K562 (cell line): ENCODE measurements around the gene KLHL33. TPM values are rescaled to one million over a fixed set of nuclear protein-coding genes. Genes with fewer than 3 reads are reported as not detected.
A peak's percentile ranks its signal among the peaks of the same experiment; 100 is the strongest.

Experiments used
- ATAC-seq: fragments of 200-7000 bp; cut with Tn5 transposase; 3 replicates; pipeline ENCODE4 v1.9.1; 2020; ENCODE audit warnings: moderate library complexity
- BruUV-seq: library from RNA; stranded (reverse); fragments of 400-500 nt; replicated peaks from 2 replicates; lab custom pipeline; 2021; lab: Mats Ljungman, UMichigan
- CTCF ChIA-PET: fragments of 300-600 bp; formaldehyde crosslinking; extraction: SDS; loops from one replicate; lab custom pipeline; 2021; ENCODE audit warnings: low intra/inter-chr PET ratio; lab: Yijun Ruan, JAX
- POLR2A ChIA-PET: fragments of 300-600, 350-650 bp; sonication (Branson Sonifier 250); formaldehyde crosslinking; extraction: SDS; loops from one replicate; lab custom pipeline; 2021; ENCODE audit warnings: antibody characterized with exemption, inconsistent platforms; lab: Yijun Ruan, JAX
- DNase-seq, 4 experiments: peaks; one replicate each; pipeline versions ENCODE4 v3.0.0 to v3.0.0-alpha.2; 2011 to 2018; ENCODE audit warnings: low spot score in 3 of 4, mixed read lengths in 3 of 4; ENCODE audit errors: extremely low read depth in 1 of 4
- FAIRE-seq: peaks from 2 replicates; lab custom pipeline; 2011; peaks lifted over from hg19 to GRCh38; lab: Jason Lieb, UNC
- H2AFZ ChIP-seq: 2 replicates; pipeline ENCODE4 v1.6.0; 2011; ENCODE audit warnings: low read depth, low read length, control low read depth, inconsistent platforms
- H3K27ac ChIP-seq: fragments of 200-600 bp; 3 replicates; pipeline ENCODE4 v1.8.0; 2011; ENCODE audit warnings: low read depth, mild to moderate bottlenecking, control low read depth, inconsistent platforms, low read length, moderate library complexity, mixed read lengths; ENCODE audit errors: extremely low read depth
- H3K27me3 ChIP-seq, 2 experiments: fragments of 300-600 bp in 1 of 2; 2 replicates in 1 of 2; 3 replicates in 1 of 2; pipeline versions ENCODE4 v1.6.0 to v1.8.0; 2011; ENCODE audit warnings: inconsistent platforms in 2 of 2, low read length in 2 of 2, mild to moderate bottlenecking in 1 of 2, mixed read lengths in 1 of 2, moderate library complexity in 1 of 2; ENCODE audit not compliant: control insufficient read depth in 2 of 2, insufficient read depth in 2 of 2
- H3K36me3 ChIP-seq: fragments of 300-600 bp; 3 replicates; pipeline ENCODE4 v1.8.0; 2011; ENCODE audit warnings: mild to moderate bottlenecking, low read length, inconsistent platforms; ENCODE audit not compliant: control insufficient read depth, insufficient read depth
- H3K4me1 ChIP-seq, 2 experiments: fragments of 200-600 bp in 1 of 2; replicated peaks in 1 of 2; 2 replicates in 1 of 2; 3 replicates in 1 of 2; pipeline versions ENCODE4 v1.5.1 to v1.8.0; 2011; ENCODE audit warnings: inconsistent platforms in 2 of 2, low read length in 2 of 2, mild to moderate bottlenecking in 1 of 2, mixed read lengths in 1 of 2, moderate library complexity in 1 of 2; ENCODE audit not compliant: control insufficient read depth in 2 of 2, insufficient read depth in 2 of 2
- H3K4me2 ChIP-seq: 2 replicates; pipeline ENCODE4 v1.6.1; 2011; ENCODE audit warnings: low read length, control low read depth, inconsistent platforms, mixed read lengths; ENCODE audit not compliant: insufficient read depth
- H3K4me3 ChIP-seq: fragments of 200-600 bp; sonication (generic), shearing (Covaris generic); 2 replicates; pipeline ENCODE4 v1.5.1; 2016; ENCODE audit warnings: control low read depth, inconsistent platforms
- H3K79me2 ChIP-seq: fragments of 200-600 bp; 3 replicates; pipeline ENCODE4 v1.8.0; 2011; ENCODE audit warnings: low read length, inconsistent platforms; ENCODE audit not compliant: control insufficient read depth, insufficient read depth
- H3K9ac ChIP-seq, 2 experiments: 2 replicates each; pipeline versions ENCODE4 v1.6.0 to v1.6.1; 2011; ENCODE audit warnings: low read depth in 2 of 2, low read length in 2 of 2, control low read depth in 1 of 2, inconsistent platforms in 1 of 2, mild to moderate bottlenecking in 1 of 2, mixed read lengths in 1 of 2; ENCODE audit not compliant: insufficient read depth in 1 of 2
- H3K9me1 ChIP-seq: one replicate; pipeline ENCODE4 v1.6.0; 2011; ENCODE audit warnings: inconsistent platforms, mild to moderate bottlenecking, low read length, moderate library complexity; ENCODE audit not compliant: control insufficient read depth, insufficient read depth
- H3K9me3 ChIP-seq: replicated peaks from 2 replicates; pipeline ENCODE4 v1.5.1; 2011; ENCODE audit warnings: low read depth, low read length, inconsistent platforms; ENCODE audit not compliant: control insufficient read depth, insufficient read depth
- H4K20me1 ChIP-seq: replicated peaks from 2 replicates; pipeline ENCODE4 v1.6.1; 2011; ENCODE audit warnings: low read length, inconsistent platforms, mixed read lengths; ENCODE audit not compliant: control insufficient read depth, insufficient read depth
- C11orf30 ChIP-seq: fragments of 450-650 bp; IDR thresholded peaks from 2 replicates; pipeline ENCODE4 v1.6.1; 2016; ENCODE audit warnings: low read depth, mild to moderate bottlenecking
- CBFA2T3 ChIP-seq: fragments of 450-650 bp; IDR thresholded peaks from 2 replicates; pipeline ENCODE4 v1.6.1; 2017
- CXXC5 ChIP-seq: fragments of 250-450 bp; sonication (Bioruptor Pico); IDR thresholded peaks from 2 replicates; pipeline ENCODE4 v1.8.0; 2022; ENCODE audit warnings: inconsistent platforms, mild to moderate bottlenecking, moderate library complexity
- DPF2 ChIP-seq: fragments of 450-650 bp; IDR thresholded peaks from 2 replicates; pipeline ENCODE4 v1.6.1; 2016
- FOXP1 ChIP-seq: sonication (generic); formaldehyde crosslinking; IDR thresholded peaks from 2 replicates; pipeline ENCODE4 v1.8.0; 2022; ENCODE audit warnings: mild to moderate bottlenecking, missing genetic modification reagents
- MAFK ChIP-seq: IDR thresholded peaks from 2 replicates; pipeline ENCODE4 v1.6.1; 2011; ENCODE audit warnings: low read length, improper control_type of control experiment
- MCM2 ChIP-seq: fragments of 450-650 bp; IDR thresholded peaks from 2 replicates; pipeline ENCODE4 v1.6.1; 2017; ENCODE audit warnings: low read depth, mild to moderate bottlenecking
- POLR2AphosphoS5 ChIP-seq: IDR thresholded peaks from 2 replicates; pipeline ENCODE4 v1.6.1; 2011; ENCODE audit warnings: mild to moderate bottlenecking, low read depth, low read length, moderate library complexity; ENCODE audit not compliant: control insufficient read depth, insufficient read depth
- PRPF4 ChIP-seq: fragments of 200-400 bp; formaldehyde crosslinking; IDR thresholded peaks from one replicate; pipeline ENCODE4 v1.6.1; 2017; ENCODE audit warnings: low read length, low read depth, mild to moderate bottlenecking; ENCODE audit not compliant: insufficient read depth, poor library complexity, severe bottlenecking
- SMARCE1 ChIP-seq: fragments of 450-650 bp; IDR thresholded peaks from 2 replicates; pipeline ENCODE4 v1.7.1; 2016; ENCODE audit warnings: mild to moderate bottlenecking
- STAT5B ChIP-seq: fragments of 250-450 bp; sonication (Bioruptor Pico); IDR thresholded peaks from 2 replicates; pipeline ENCODE4 v1.8.0; 2021; ENCODE audit warnings: mild to moderate bottlenecking, inconsistent platforms
- ZEB2 ChIP-seq: fragments of 450-650 bp; IDR thresholded peaks from 2 replicates; pipeline ENCODE4 v1.6.1; 2016
- ZNF318 ChIP-seq, 2 experiments: fragments of 450-650 bp; IDR thresholded peaks; 2 replicates each; pipeline ENCODE4 v1.6.1; 2016; ENCODE audit warnings: mild to moderate bottlenecking in 2 of 2, borderline replicate concordance in 1 of 2, low read depth in 1 of 2, moderate library complexity in 1 of 2
- WGBS: fragments of 100-300 bp; shearing (Covaris generic); methylation state at CpG from one replicate; pipeline ENCODE4 v1.1.6; 2016; ENCODE audit warnings: low coverage, mixed read lengths; ENCODE audit not compliant: insufficient coverage; ENCODE audit errors: missing lambda C conversion rate; 5-methylcytosine and 5-hydroxymethylcytosine counted together
- in situ Hi-C: fragments of 300-500 bp; cut with MboI; formaldehyde crosslinking; loops from 4 replicates; pipeline ENCODE4 v1.15.0; 2018; ENCODE audit warnings: inconsistent platforms, mixed read lengths
- intact Hi-C: fragments of 100-400 bp; cut with micrococcal nuclease; formaldehyde crosslinking; loops from 2 replicates; pipeline ENCODE4 v1.14.2; 2022
- polyA plus RNA-seq, 8 experiments: library from polyadenylated mRNA; depleted of rRNA in 4 of 8; stranded (reverse) in 5 of 8; unstranded in 3 of 8; fragments of >200 nt; fragmentation: Nextera tagmentation in 2 of 8; fragmentation: Illumina TruSeq in 1 of 8; extraction: Ambion mirVana in 2 of 8; extraction: Trizol in 1 of 8; gene quantifications; 2 replicates each; pipeline versions ENCODE4 v1.2.1 to v1.2.3, GENCODE V29; 2011 to 2014; ENCODE audit warnings: inconsistent platforms in 1 of 8, missing spikeins in 1 of 8
- total RNA-seq, 7 experiments: library from RNA; depleted of rRNA in 6 of 7; stranded (reverse); fragments of >200 nt in 6 of 7; fragmentation: Illumina TruSeq in 2 of 7; extraction: Trizol in 2 of 7; gene quantifications; 2 replicates each; pipeline versions ENCODE4 v1.2.1 to v1.2.3, GENCODE V29; 2011 to 2021; ENCODE audit warnings: low replicate concordance in 1 of 7
- TF ChIP-seq, protein P1 (sequence below), 2 experiments: fragments of 450-650 bp in 1 of 2; sonication (generic) in 1 of 2; formaldehyde crosslinking in 1 of 2; IDR thresholded peaks in 1 of 2; conservative IDR thresholded peaks in 1 of 2; 2 replicates each; pipeline versions ENCODE4 v1.6.1 to v1.8.1; 2016 to 2023; ENCODE audit warnings: mild to moderate bottlenecking in 2 of 2, moderate library complexity in 2 of 2, inconsistent platforms in 1 of 2, missing genetic modification reagents in 1 of 2

Gene KLHL33
- total and polyA plus RNA-seq, 9 of the 15 experiments (the other 6 are each of a cell fraction or from before 2014, with no cell fraction given), result 0.04 to 0.27 (median 0.13) TPM; not detected in 6

DNA sequence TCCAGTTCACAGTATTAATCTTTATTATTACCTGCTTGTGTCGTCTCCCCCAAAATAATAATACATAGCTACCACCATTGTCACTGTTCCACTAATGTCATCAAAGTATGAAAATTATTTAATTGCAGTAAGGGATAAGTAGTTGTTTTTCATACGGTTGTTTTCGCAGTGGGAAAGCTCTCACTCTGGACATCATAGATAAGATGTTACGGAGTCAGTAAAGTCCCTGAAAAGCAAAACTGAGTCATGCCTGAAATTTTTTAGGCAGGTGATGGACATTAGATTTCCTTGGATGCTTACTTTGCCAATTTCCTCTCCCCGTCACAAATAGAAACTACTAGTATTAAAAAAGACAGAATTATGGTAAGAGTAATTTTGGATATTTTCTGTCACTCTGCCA, 46.4 kb upstream of the KLHL33 start:
- H3K79me2 ChIP-seq, result no peaks in the 10 kb centered on the region
- peak overlapping the region in 1 of 2 experiments; percentile 35; a peak in 1 of 4 replicates for H3K9ac ChIP-seq
- no peaks in the 10 kb centered on the region for H3K27me3 ChIP-seq
- DNase-seq, result peak; percentile 29 to 63 (median 39)
- H3K4me2 ChIP-seq, result peak overlapping the region; percentile 31
- no TSS peak for BruUV-seq
- no peaks in the 10 kb centered on the region for H3K9me1 ChIP-seq
- WGBS, result 0% methylated on average over 5 of the region's 5 CpGs
- H3K4me3 ChIP-seq, result no peak overlapping the region
- H2AFZ ChIP-seq, result peak overlapping the region; percentile 70
- intact Hi-C loops (no loop called here), in situ Hi-C loops (no loop called here)
- CTCF ChIA-PET, result no interaction called here
- no peaks in the 10 kb centered on the region for H3K9me3 ChIP-seq
- H3K27ac ChIP-seq, result peak overlapping the region; percentile 59; the same call in 2 of the 3 replicates
- FAIRE-seq, result peak; percentile 67
- H4K20me1 ChIP-seq, result no peaks in the 10 kb centered on the region
- peaks cover 15% of the 10 kb centered on the region; the same call in 1 of the 3 replicates for H3K36me3 ChIP-seq
- peaks cover 7 to 54% of the 10 kb centered on the region in 2 experiments; a peak in 4 of 5 replicates for H3K4me1 ChIP-seq
- POLR2A ChIA-PET, result interaction anchor here (0.5 to 3.7 kb wide), 5 partner anchors 11 to 32 kb away, joined by 3 to 30 read pairs (median 3); partner anchors contain the start of genes APEX1, OSGEP, PIP4P1 and PNP
- ATAC-seq, result peak; percentile 52
- TF ChIP-seq DPF2 (peak; percentile 91), CBFA2T3 (peak; percentile 79), MAFK (peak; percentile 40; the same call in 1 of the 2 replicates), MCM2 (no peak), STAT5B (CRISPR knock-in tag) (no peak), ZNF318 (IDR thresholded peaks at IDR 0.05; ENCODE audit: borderline replicate concordance in 1 of 2, low read depth in 1 of 2) (no peak), CXXC5 (CRISPR knock-in tag) (no peak), FOXP1 (CRISPR knock-in tag) (no peak), C11orf30 (peak; percentile 22; the same call in 1 of the 2 replicates), SMARCE1 (peak; percentile 88), POLR2AphosphoS5 (0 out of 2 replicates have a peak, but pooled peaks have one; percentile 22), ZEB2 (peak; percentile 44; the same call in 1 of the 2 replicates), PRPF4 (no peak)
- TF ChIP-seq, protein P1, sequence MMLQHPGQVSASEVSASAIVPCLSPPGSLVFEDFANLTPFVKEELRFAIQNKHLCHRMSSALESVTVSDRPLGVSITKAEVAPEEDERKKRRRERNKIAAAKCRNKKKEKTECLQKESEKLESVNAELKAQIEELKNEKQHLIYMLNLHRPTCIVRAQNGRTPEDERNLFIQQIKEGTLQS (IDR thresholded peaks at IDR 0.05), result peak; percentile 58
- TF ChIP-seq, protein P1 (CRISPR knock-in tag; conservative IDR thresholded peaks at IDR 0.05), result no peak
